SK-N-SH treated with all-trans-retinoic acid at 6 μM for 48 hours (cell line): ENCODE results near the gene ZNF892.

Experiments used
- CREB5 ChIP-seq: fragments of 250-450 bp; sonication (Bioruptor Pico); IDR thresholded peaks from 2 replicates; pipeline ENCODE4 v1.5.1; 2020; ENCODE audit warnings: low read depth, mild to moderate bottlenecking, moderate library complexity
- RARB ChIP-seq: fragments of 250-450 bp; sonication (Bioruptor Pico); IDR thresholded peaks from 2 replicates; pipeline ENCODE4 v1.8.0; 2021; ENCODE audit warnings: mild to moderate bottlenecking, moderate library complexity

- TF ChIP-seq CREB5 = no peak
- TF ChIP-seq RARB (CRISPR knock-in tag) = no peak
These were observed 35.4 kb upstream of the ZNF892 start for GRCh38 chr2:95171902-95172301.
